GOT3 (cell line): ENCODE measurements around the gene BMP2K.

Experiments used
- DNase-seq: peaks from one replicate; lab custom pipeline; 2025; ENCODE audit warnings: mixed read lengths; lab: John Stamatoyannopoulos, UW

BMP2K gene

DNA sequence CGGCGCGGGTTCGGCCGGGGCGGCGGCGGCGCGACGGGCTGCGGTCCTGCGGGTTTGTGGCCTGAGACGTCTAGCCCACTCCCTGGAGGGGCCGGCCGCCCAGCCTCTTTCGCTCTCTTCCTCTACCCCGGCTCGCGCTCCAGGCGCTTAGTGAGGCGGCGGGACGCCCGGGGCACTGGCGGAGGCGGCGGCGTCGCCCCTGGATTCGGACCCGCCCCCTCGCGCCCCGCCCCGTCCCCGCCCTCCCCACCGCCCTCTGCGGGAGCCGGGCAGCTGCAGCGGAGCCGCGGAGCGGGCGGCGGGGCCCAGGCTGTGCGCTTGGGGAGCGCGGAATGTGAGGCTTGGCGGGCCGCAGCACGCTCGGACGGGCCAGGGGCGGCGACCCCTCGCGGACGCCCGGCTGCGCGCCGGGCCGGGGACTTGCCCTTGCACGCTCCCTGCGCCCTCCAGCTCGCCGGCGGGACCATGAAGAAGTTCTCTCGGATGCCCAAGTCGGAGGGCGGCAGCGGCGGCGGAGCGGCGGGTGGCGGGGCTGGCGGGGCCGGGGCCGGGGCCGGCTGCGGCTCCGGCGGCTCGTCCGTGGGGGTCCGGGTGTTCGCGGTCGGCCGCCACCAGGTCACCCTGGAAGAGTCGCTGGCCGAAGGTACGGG lies at the start of gene BMP2K:
Gene BMP2K (plus strand): TSS at position 272 of the 650 bp plus-strand sequence. CDS start 194 bp downstream, at position 466.
- DNase-seq = peak; percentile 82

- DNase-seq = no peak
These were observed 49.6 kb upstream of the BMP2K start for GRCh38 chr4:78726546-78726945.

DNA sequence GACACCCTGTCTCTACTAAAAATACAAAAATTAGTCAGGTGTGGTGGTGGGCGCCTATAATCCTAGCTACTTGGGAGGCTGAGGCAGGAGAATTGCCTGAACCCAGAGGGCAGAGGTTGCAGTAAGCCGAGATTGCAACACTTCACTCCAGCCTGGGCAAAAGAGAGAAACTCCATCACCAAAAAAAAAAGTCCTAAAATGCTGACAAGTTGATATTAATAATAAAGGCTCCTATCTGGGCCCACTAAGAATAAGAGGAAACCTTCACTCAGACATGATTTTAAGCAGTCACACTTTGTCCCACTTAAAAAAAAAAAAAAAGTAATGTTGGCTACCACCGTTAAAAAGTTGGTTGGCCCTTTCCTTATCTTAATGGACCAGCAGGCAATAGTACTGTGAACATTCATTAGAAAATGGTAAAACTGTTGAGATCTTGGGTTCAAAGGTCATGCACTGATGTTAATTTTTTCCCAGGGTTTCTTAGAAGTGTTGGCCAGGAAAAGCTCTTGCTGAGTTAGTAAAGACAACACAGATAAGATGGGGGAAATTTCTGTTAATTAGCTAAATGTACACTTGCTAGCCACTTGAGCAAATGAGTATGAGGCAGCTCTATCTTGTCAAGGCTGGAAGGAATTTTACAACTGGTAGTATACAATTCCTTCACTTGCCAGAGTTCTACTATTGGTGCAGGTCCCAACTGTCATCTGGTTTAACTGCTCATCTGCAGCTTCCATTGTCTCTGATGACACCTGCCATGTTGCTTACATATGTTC lies 43.6 kb upstream of the BMP2K start:
- no peak for DNase-seq

DNA sequence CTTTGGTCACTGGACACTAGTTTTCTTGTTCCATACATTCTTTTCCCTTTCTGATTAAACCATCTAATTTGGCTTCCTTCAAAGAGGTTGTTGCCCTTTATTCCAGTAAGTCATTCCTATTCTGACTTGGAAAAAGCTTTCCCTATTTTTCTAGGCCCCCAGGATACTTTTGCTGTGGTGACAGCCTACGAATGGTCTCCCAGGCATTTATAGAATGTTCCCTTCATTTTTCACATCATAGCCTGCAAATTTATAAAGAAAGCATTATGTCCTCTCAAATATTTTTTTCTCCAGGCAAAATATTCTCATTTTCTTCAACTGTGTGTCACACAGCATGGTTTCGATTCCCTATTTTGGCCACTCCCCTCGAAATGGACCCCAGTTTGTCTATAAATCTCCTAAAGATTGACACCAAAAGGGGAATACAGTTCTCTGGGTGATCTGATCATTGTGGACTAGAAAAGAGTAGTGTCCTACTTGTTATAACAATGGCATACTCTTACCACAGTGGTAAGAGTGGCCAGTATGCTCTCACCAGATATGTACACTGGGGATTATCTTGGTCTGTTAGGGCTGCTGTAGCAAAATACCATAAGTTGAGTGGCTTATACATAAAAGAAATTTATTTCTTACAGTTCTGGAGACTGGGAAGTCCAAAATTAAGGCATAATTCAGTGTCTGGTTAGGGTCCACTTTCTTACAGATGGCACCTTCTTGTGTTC lies 41.5 kb upstream of the BMP2K start:
- DNase-seq = no peak

DNA sequence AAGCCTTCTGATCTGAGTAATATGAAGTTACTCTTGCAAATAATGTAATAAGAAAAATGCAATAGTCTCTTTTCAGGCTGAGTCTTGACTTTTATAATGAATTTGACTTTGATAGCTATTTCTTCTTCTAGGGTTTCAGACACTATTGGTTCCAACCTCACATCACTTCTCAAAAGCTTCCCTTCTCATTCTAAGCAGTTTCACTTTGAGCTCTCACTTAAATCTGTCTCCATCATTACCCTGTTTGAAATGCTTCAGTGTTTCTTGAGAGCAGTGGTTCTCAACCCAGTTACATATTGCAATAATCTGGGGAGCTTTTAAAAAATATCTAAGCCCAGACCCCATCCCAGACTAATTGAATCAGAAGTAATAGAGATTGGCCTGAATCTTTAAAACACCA lies 40.5 kb upstream of the BMP2K start:
- DNase-seq = no peak

DNA sequence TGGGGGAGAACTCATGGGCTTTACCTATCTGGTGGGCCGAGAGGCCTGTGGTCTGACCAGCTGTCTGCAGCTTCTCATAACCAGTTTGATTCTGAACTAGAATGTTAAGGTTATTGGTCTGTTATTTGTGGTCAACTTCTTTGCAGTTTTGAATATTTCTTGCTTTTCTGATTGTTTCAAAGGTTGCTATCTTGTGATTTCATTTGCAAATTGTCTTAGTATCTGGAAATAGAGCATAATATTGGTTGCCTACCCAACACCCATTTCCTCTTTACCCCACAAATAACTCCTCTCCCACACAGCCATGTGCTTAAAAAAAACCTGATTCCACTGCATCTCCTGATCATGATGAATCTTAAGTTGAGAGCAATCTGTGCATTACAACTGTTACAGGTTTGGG lies 39.1 kb upstream of the BMP2K start:
- DNase-seq = no peak

DNA sequence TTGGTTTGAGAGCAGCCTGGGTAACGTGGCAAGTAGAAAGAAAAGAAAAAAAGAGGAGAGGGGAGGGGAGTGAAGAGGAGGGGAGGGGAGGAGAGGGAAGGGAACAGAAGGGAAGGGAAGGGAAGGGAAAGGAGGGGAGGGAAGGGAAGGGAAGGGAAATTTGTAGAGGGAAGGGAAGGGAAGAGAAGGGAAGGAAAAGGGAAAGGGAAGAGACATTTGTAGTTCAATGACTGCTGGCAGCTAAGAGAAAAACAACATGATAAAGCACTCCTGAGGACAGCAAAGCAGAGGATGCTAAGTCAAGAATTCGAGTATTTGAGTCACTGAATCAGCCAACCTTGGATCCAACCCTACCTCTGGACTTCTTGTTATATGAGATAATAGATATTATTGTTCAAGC lies 38.2 kb upstream of the BMP2K start:
- no peak for DNase-seq

DNA sequence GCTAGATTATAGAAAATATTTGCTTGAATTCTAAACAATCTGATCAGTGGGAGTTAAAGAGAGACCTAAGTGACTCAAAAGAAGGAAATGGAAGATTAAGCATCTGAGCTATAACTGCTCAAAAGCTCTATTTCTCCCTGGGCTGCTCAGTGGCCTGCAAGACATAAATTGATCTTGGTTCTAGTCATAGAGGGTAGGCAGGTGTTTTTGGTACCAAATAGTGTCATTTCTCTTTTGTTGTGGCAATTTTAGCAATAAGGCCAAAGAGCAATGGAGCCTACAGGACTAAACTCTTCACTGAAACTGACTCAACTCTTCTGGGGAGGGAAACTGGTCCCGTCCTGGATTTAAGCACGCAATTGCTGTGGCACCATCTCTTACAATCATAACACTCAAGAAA lies 33.9 kb upstream of the BMP2K start:
- no peak for DNase-seq

- DNase-seq = no peak
These were observed 28.7 kb upstream of the BMP2K start for GRCh38 chr4:78747475-78747922.

DNA sequence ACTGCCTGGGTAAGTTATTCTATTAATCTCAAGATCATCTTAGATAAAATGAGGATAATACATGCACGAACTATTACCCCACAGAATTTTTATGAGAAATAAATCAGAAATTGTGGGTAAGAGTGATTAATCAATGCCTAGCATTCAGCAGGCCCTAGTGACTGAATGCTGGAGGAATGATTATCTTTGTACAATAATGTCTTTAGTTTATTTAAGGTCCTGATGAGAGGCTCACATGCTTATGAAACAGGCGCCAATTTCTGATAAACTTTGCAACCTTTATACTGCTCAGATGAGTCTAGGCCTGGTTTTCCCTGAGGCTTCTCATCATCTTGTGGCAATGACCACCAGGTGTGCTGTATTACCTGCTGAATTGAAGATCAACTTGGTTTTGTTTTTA lies 27.8 kb upstream of the BMP2K start:
- DNase-seq = no peak

GRCh38 chr4:78749258-78749971 lies 26.7 kb upstream of the BMP2K start:
- no peak for DNase-seq

DNA sequence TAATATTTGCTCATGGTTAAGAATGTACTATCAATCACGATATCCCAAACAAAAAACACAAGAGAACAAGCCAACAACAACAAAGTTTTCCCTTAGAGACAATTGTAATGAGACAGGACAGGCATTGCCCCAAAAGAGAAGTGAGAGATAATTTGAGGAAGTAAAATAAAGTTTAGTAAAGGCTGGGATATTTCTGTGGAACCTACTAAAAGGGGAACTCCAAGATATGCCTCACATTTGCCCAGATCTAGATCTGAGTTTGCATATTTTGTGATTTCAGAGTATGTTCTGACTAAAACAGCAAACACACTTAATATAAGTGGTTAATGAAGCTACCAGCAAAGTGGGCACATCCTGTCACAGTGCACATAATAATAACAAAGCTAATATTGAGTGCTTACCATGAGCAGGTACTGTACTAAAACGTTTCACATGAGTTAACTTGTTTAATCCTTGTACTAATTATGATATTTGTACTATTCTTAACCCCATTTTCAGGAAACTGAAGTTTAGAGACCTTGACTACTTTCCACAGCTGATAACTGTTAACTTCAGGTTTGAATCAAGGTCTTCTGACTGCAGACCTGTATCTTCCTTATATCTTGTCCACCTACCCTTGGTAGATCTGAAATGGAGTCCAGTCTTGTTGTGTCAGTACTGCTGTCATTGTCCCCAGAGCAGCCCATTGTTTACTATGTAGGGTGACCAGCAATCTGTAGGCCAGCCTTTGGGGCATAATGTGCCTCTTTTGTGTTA lies 26.0 kb upstream of the BMP2K start:
- DNase-seq = no peak

- no peak for DNase-seq
These were observed 23.1 kb upstream of the BMP2K start for GRCh38 chr4:78753091-78753490.

- DNase-seq = no peak
These were observed 21.3 kb upstream of the BMP2K start for GRCh38 chr4:78754872-78755271.

- DNase-seq = no peak
These were observed 20.0 kb upstream of the BMP2K start for GRCh38 chr4:78756137-78756536.

- no peak for DNase-seq
These were observed 19.4 kb upstream of the BMP2K start for GRCh38 chr4:78756776-78757175.

DNA sequence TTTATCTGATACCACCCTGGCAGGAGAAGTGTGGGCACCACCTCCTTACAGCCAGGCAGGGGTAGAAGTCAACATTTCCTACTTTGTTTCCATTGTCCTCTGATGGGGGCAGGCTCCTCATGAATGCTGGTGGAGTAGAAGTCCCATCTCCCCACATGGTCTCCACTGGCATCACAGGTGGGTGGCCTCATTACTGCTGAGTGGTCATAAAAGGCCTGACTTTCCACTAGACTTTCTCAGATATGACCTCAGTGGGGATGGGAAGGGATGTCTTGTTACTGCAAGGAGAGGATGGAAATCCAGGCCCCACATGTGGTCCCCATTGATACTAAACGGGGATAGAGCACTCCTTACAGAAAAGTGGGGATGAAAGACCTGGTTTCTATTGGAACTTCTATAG lies 18.6 kb upstream of the BMP2K start:
- no peak for DNase-seq

DNA sequence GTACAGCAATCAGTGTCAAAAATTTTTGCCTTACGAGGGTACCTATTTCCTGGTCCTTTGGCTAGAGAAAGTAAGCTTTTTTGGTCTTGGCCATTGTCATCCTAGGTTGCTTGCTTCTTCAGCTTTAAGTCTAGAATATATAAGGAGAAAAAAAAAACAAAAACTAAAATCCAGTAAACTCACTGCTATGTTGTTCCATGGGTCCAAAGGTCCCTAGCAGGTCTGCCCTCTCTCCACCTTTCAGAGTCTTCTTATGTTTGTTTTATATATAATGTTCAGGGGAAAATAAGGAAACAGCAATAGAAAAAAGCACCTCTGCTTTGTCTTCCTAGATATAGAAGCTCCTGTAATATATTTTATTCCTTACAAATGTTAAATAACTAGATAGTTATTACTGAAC lies 18.1 kb upstream of the BMP2K start:
- no peak for DNase-seq

- DNase-seq = no peak
These were observed 13.6 kb upstream of the BMP2K start for GRCh38 chr4:78762529-78762928.

GRCh38 chr4:78763251-78763650 lies 12.9 kb upstream of the BMP2K start:
- DNase-seq = no peak

DNA sequence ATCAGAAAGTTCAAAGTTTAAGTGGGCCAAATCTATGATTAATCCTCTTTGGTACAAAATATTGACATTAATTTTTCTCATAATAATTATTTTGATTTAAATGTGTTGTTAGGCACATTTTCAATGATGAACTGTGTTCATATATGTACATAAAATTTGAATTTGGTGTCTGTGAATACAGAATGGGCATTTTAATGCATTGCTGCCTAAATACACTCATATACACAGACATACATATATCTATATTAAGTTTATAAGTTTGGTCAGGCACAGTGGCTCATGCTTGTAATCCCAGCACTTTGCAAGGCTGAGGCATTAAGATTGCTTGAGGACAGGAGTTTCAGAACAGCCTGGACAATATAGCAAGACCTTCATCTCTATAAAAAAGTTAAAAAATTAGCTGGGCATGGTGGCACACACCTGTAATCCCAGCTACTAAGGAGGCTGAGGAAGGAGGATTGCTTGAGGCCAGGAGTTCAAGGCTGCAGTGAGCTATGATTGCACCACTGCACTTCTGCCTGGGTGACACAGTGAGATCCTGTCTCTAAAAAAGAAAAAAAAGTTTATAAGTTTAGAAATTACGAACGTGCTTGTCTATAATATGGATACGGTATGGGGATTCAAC lies 12.3 kb upstream of the BMP2K start:
- DNase-seq = no peak
